NCI-H2171 (cell line): ENCODE results near the gene MBLAC2.

Source experiments
- DNase-seq: peaks from one replicate; lab custom pipeline; 2025; lab: John Stamatoyannopoulos, UW

MBLAC2 gene

DNA sequence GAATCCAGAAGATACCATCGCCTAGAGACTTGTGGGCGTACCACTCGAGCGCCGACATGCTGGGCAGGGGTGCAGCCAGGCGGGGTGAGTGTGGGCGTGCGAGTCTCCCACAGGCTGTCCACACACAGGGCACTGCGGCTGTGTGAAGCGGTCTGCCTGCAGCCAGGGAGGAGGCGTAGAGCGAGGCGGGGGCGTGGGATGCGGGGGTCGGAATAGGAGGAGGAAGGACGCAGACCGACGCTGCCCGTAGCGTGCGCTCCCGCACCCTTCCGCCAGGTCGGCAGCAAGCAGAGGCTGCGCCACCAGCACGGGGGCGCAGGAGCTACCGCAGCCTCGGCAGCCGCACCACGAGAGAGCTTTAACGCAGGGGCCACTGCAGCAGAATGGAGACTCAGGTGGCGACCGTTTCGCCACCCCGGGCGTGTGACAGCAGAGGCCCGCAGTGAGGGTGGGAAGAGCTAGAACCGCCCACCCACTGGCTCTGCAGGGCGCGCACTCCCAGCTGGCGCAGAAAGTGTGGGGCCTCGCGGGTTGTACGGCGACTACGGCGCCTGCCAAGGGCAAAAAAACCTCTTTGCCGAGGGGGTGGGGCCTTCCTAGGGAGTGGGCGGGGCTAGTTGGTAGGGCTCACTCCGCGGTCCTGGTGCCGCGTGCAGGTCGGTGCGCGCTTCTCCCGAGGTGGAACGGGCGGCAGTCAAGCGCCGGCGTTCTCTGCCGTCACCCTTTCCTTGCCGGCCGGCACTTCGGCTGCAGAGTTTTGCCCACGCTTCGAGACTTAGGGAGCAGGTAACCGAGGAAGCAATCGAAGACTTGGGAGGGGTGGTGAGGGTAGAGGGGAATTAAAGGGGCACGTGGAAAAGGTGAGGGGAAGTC lies at the start of gene MBLAC2, which contains the start of gene POLR3G:
Gene MBLAC2 (minus strand): TSS at position 537 of the 873 bp plus-strand sequence. CDS start 479 bp downstream, at position 58.
Gene POLR3G (plus strand): TSS at position 630 of the 873 bp plus-strand sequence. CDS start 10,704 bp downstream, outside the sequence.
- DNase-seq: peak; percentile 69

DNA sequence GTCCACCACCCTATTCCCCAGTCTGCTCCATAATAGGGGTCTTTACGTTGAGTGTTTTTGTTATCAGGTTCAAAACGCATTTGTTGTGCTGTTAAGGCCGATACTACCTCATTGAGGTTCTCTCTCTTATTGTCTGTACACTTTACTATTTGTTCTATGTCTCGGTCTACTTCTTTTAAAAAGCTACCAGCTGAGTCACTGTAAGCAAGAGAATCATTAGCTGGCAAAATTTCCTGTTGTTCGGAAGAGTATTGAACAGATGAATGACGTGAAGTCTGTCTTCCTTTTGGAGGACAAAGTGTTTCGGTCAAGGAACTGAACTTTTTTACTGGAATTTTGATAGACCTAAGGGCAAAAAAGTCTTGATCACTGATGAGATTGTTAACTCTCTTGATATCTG lies 44.5 kb upstream of the MBLAC2 start:
- DNase-seq: no peak

DNA sequence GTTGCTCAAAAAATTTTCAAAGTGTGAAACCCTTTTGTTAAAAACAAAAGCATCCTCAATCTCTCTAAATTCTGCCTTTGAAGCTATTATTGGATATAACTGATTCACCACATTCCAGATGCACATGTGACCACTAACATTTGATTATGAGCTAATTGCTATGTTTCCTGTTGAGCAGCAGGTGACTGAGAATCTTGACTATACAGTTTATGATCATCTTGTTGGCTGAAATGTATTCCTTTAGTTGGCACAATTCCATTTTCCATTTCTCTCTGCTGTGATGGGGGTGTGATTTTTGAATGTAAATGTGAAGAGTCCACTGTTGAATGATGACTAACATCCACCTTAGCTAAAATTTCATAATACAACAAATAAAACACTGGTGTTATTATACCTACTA lies 44.1 kb upstream of the MBLAC2 start:
- DNase-seq: no peak

DNA sequence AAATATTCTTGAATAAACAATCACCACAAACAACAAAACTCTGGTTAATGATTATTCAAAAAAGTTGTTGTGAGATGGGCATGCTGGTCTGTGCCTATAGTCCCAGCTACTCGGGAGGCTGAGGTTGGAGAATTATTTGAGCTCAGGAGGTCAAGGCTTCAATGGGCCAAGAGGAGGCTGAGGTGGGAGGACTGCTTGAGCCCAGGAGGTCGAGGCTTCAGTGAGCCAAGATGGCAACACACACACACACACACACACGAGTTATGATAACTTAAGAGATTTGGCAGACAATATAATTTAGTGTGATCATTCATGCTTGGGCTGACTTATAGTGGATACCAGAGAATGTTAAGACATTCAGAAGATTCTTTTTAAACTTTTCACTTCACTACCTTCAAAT lies 39.9 kb upstream of the MBLAC2 start:
- no peak for DNase-seq

DNA sequence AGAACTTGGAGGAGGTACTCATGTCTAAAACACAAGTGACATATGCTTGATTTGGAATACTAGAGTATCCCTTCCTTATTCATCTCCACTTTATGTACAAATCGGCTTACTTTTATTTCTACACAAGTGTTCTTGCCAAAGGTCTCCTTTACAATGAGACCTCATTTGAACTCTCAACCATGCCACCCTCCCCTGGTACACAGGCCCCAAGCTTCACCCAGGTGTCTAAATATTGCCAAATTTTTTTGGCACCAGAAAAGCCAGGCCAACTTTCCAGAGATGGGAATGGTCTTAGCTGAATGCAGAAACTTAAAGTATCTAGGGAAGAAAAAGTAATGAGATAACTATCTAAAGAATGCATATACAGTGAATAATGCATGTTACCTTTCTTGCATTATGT lies 35.9 kb upstream of the MBLAC2 start:
- no peak for DNase-seq

DNA sequence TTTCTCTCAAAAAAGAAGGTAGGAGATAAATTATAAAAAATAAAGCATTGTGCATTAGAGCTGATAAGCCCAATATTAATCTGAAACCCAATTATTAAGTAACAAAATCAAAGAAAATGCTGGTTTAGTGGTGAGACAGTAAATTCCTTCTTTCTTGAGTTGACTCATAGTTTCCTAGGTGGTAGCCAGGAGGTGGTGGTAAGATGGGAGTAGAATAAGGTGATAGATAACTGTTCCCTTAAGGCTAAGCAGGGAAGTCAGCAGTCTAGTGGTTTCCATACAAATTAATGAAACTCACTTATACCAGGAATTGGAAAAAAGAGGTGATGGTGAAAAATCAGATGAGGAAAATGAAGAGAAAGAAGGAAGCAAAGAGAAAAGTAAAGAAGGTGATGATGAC lies 31.6 kb upstream of the MBLAC2 start:
- no peak for DNase-seq

DNA sequence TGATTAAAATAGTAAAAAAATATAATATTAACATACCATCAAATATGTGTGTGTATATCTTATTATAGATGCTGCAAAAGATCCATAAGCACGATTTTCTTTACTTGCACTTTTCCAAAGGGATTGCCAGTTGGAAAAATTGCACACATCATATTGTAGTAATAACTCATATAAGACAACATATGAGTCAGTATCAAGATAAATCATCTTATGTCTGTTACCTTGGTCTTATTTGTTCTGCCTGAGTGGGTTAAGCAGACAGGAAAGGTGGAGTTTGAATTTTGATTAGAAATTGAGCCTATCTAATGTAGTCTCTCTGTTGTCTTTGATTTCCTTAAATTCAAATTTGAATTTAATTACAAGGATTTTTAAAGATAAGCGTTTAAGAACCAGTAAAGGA lies 30.2 kb upstream of the MBLAC2 start:
- no peak for DNase-seq

DNA sequence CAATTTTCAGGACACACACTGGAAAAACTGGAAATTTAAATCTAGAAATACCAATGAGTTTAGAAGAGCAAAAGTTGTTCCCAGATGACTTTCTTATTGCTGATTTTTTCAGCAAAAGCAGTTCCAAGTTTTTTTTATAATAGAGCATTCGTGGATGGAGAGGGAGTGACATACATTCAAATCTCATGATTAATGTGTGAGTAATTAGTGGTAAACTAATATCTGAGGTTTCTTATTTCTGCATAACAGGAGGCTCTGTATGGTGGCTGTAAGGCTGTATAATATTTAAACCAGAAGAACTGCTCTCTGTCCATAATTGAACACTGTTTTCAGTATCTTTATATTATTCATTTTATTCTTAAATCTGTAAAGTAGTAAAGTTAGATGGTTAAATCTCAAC lies 29.0 kb upstream of the MBLAC2 start:
- no peak for DNase-seq

DNA sequence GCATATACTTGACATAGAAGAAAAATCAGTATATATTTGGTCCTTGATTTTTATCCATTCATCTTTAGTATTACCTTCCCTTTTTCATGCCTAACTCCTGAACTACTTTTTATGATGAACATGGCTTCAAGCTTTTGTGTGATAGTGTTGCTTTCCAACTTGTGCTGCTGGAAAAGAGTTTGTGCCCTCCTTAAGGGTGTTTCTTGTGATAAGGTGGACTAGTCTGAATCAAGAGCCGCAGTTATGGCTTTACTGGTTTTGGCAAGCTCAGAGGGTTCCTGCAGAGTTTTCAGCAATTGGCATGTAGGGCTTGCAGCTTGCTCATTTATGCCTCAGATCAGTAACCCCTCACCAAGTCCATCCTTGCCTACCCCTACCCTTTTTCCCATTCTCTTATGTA lies 20.6 kb upstream of the MBLAC2 start:
- no peak for DNase-seq

DNA sequence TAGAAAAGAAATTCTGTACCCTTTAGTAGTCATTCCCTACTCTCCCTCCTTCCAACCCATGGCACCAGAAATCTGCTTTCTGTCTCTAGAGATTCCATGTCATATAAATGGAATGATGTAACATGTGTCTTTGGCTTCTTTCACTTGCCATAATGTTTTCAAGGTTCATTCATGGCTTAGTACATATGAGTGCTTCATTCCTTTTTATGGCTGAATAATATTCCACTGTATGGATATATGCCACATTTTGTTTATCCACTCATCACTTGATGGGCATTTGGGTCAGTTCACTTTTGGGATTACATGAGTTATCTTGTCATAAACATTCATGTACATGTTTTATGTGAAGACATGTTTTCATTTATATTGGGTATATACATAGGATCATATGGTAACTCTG lies 19.5 kb upstream of the MBLAC2 start:
- DNase-seq: no peak

DNA sequence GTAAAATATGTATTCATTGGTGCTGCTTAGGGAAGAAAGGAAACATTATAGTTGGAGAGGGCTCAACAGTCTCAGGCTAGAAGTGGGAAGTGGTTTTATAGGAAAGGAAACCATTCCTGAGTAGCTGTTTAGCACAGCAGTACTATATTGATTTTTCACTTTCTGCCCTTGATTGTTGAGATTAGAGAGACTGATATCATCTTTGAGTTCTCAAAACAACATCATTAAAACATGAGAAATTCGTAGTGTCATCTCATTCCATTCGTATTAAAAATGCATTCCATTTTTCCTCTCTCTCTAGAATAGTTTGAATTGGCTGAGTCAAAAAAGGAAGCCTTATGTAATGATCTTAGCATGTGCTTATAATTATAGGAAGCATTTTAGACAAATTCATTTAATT lies 14.2 kb upstream of the MBLAC2 start:
- DNase-seq: no peak

DNA sequence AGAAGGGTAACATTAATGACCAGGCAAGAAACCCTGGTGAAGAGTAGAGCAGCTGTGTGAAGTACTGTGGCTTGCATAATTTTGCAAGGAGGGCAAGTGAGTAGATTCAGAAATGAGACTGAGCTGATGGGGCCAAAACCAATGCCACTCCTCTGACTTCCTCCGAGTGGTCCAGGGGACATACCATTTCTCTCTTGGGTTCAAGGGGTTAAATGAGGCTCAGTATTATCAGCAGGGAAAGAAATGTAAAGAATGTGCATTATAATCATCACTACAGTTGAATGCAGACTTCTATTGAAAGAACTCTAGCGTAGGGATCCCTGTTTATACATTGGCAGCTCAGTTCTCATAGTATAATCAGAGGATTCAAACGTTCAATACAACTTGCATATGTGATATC lies 10.0 kb upstream of the MBLAC2 start:
- no peak for DNase-seq

DNA sequence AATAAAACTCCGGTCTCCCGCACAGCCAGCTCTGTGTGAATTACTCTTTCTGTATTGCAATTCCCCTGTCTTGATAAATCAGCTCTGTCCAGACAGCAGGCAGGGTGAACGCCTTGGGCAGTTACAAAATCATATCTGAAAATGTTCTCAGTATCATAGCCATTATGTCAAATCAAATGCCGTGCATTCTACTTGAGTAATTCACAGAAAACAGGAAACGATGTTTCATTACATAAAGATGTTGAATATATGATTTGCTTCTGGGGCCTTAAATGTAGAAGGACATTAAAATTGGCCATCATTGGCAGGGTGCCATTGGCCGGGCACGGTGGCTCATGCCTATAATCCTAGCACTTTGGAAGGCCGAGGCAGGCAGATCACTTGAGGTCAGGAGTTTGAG lies 8.6 kb upstream of the MBLAC2 start:
- DNase-seq: no peak

DNA sequence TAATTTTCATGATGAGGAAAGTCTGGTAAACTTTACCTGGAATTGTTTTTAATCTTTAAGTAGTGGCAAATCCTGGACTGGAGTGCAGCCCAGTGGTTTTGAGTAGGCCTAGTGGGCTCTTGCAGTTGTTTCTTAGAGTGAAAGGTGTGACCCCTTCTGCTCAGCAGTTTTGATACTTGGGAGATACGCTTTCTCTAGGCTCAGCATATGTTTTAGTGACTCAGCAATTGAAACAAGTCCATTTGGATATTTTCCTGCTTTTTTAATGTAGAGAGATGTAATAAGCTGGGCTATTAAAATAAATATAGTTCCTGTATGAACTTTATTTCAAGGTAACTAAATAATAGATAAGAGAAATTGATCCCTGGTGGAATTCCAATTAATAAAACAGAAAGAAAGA lies 6.1 kb upstream of the MBLAC2 start:
- no peak for DNase-seq

DNA sequence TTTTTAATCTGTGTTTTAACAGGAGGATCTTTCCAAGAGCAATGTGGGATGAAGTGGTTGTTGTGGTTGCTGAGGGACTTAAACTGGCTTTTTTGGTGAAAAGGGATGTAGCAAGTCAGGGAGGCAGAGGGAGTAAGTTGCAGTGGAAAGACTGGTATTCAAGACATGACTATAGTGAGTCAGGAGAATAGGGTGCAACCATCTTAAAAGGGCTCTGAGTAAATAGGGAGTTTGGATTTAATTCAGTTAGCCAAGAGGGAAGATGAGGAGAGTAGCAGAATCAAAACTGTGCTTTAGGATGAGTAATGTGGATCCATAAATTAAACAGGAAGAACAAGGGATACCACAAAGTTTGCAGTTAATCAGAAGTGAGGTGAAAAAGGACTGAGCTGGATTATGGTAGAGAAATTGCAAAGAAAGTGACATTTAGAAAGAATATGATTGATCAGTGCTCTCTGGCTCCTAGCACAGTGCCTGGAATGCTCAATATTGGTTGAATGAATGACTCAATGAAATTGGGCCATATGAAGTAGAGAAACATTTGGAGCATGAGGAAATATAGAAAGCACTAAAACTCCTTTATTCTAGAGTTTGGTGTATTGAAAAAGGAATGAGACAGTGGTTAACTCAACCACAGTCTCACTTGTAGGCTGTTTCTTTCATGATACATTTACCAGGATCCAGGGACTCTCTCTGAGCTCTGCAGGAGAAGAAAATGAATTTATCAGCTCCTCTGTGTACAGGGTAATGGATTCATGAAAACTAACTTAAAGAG lies 5.2 kb upstream of the MBLAC2 start:
- no peak for DNase-seq

DNA sequence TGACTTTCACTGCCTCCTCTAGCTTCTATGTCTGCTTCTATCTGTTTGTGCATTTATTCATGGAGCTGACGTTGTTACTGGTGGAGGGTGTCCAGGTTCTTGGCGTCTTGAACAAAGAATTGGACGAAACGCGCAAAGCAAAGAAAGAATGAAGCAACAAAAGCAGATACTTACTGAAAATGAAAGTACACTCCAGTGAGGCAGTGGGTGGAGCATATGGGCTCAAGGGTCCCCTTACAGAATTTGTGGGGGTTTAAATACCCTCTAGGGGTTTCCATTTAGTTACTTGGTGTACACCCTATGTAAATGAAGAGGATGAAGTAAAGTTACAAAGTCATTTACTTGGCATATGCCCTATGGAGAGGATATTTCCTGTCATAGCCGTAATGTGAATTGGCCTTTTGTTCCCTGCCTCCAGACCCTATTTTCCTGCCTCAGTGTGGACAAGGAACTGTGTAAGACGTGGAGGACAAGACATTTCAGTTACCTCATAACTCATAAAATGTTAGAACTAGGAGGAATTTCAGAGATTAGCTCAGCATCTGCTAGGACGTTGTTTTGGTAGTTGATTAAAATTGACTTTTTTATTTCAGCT lies 3.1 kb upstream of the MBLAC2 start:
- DNase-seq: no peak

DNA sequence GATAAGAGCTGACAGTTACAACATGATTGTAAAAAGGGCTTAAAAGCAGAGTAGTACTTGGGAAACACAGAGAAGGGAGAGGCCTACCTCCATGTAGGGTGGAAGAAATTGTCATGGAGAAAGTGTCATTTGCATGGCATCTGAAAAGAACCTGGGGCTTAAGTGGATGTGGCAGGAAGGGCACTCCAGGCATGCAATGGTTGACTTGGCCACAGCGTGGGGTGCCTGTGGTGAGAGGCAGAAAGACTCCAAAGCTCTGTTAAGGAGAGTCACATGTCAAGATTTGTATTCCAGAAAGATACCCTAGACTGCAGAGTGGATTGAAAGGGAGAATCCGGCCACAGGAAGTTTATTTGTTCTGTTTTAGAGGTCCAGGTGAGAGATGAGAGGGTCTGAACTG lies 2.5 kb upstream of the MBLAC2 start:
- DNase-seq: no peak

DNA sequence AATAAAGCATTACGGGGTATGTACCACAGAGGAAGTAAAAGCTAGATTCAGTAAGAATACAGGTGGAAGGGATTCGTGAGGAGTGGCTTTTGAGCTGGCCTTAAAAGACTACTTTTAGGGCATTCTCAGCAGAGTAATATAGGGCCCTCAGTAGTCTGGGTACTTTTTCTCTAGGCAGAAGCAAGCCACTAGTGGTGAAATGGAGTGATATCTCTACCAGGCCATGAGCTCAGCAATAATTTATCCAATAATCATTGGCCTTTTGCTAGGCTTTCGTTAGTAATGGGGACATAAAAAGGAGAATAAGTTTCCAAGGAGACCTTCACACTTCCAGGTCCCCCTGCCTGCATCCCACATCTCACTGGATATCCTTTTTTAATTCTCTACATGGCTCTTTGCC lies 1.8 kb upstream of the MBLAC2 start:
- DNase-seq: no peak

DNA sequence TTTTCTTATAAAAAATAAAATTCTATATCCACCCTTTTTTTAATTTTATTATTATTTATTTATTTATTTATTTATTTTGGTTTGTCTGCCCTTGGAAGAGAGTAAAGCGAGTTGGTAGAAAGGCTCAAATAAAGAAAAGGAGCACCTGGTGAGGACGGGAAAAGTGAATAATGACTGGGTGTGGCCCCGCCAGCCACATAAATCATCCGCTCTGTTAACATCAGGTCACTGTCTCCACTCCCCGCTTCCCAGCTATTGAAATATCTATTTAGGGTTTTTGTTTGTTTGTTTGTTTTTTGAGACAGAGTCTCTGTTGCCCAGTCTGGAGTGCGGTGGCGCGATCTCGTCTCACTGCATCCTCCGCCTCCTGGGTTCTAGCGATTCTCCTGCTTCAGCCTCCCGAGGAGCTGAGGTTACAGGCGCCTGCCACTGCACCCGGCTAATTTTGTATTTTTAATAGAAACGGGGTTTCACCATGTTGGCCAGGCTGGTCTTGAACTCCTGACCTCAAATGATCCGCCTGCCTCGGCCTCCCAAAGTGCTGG lies 937 bp upstream of the MBLAC2 start:
- DNase-seq: no peak

DNA sequence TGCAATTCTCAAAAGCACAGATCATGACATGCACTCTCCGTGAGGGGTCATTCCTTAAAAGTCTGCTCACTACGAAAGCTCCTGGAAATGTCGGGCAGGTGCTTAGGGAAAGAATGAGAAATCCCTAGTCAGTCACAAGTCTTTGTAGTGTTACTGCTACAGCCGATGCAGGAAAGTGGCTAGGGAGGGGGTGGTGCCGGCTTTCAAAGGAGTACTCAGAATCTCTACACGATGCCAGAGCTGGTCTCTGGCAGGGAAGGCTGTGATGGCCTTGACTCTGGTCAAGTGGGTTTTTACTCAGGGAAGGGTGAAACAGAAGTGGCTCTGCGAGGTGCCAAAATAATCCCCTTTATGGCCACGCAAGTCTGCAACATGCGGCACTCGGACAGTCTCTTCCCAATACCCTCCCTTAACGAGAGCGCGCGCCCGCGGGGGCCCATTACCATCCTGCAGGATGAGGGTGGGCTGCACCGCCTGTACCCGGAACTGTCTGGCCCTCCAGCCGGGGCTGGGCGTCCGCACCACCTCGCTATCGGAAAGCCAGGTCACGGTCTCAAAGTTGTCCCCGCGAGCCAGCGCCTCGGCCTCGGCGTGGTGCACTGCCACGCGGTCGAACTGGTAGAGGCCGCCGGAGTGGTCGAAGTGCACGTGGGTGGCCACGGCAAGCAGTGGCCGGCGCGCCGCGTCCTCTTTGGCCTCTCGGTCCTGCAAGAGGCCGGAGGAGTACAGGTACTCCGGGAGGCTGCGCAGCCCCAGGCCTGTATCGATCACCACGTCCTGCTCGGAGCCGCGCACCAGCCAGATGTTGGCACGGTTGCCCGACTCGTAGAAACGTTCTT lies 956 bp downstream of the MBLAC2 start:
- DNase-seq: no peak

DNA sequence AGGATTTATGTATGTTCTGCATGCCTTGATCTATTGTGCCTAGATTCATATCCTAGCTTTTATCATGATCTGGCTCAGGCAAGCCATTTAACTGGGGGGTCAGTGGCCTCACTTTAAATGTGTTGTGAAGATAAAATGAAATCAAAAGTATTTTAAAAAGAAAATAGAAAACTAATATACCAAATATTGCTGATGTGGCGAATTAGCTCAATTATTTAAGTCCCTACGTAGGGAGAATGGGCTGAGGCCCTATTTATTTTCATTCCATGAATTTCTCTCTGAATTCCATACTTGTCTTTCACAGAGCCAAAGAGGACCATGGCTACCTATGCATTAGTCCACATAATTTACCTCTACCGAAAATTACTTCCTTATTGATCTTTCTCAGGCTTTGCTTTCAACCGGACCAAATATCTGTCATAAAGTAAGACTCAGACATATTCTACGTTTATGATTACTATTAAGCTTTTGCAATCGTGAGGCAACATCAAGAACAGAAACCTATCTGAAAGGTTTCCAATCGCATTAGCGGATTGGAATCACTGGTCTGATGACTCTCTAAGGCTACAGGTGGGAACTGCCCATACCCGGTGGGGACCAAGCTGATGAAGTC lies 1.7 kb downstream of the MBLAC2 start:
- DNase-seq: no peak
